ENCODE data around the gene NT5DC2.

The NT5DC2 gene

DNA sequence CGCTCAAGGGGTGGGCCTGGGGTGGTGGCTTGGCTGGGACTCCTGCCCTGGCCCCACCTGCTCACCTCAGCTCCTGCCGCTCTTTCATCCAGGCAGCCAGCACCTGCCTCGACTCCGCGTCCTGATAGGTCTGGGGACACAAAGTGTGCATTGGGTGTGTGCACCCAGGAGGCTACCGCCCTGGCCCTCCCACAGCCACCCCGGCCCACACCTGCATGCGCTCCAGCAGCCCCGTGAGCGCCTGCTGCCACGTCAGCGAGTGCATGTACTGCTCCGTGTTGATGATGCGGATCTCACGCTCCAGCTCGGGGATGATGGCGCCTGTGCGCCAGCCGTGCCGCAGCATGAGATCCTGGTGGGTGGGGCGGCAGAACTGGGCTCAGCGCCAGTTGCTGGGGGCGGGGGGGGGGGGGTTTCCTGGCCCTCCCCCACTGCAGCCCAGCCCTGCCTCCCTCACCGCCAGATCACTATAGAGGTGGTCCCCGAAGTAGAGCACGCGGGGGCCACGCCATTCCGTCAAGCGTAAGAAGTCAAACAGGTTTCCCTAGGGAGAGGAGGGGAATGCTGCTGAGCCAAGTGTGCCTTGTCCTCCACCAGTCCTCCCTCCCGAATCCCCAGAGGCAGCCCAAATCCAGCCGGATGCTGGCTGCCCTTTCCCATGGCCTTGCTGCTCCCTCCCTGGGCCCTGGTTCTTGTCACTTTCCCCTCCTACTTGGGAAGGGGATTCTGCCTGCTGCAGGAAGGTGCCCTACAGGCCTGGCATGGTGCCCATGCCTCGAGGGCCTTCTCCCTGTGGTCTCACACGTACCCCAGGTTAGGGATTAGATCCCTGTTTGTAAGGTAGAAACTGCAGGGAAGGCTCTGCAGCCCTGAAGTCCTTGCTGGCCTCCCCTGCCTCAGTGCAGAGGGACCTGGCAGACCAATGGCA is 8.6 kb downstream of the NT5DC2 start:
- no peak overlapping the region for H2AFZ ChIP-seq (ENCODE audit: low read depth, low read length)
- no peaks in the 10 kb centered on the region for H3K4me1 ChIP-seq (ENCODE audit: low read length)
- no peak overlapping the region for H3K4me2 ChIP-seq (ENCODE audit: low read length)
- peaks cover 3% of the 10 kb centered on the region for H3K79me2 ChIP-seq (ENCODE audit: low read length)
- no peaks in the 10 kb centered on the region for H3K9me3 ChIP-seq (ENCODE audit: insufficient read depth, low read length)
- H3K27me3 ChIP-seq (ENCODE audit: low read depth, low read length), result no peaks in the 10 kb centered on the region
- H3K9ac ChIP-seq (ENCODE audit: low read length), result no peak overlapping the region
- no peak overlapping the region for H3K27ac ChIP-seq (ENCODE audit: low read length)
- H4K20me1 ChIP-seq (ENCODE audit: insufficient read depth, low read length), result no peaks in the 10 kb centered on the region; the same call in 1 of the 2 replicates
- H3K36me3 ChIP-seq (replicated peaks; ENCODE audit: low read depth, low read length), result peaks cover 33% of the 10 kb centered on the region
- no peak overlapping the region for H3K4me3 ChIP-seq (ENCODE audit: low read length)
- TF ChIP-seq EZH2phosphoT487 (IDR thresholded peaks at IDR 0.05; ENCODE audit: low read depth), result no peak
- TF ChIP-seq, protein P1, sequence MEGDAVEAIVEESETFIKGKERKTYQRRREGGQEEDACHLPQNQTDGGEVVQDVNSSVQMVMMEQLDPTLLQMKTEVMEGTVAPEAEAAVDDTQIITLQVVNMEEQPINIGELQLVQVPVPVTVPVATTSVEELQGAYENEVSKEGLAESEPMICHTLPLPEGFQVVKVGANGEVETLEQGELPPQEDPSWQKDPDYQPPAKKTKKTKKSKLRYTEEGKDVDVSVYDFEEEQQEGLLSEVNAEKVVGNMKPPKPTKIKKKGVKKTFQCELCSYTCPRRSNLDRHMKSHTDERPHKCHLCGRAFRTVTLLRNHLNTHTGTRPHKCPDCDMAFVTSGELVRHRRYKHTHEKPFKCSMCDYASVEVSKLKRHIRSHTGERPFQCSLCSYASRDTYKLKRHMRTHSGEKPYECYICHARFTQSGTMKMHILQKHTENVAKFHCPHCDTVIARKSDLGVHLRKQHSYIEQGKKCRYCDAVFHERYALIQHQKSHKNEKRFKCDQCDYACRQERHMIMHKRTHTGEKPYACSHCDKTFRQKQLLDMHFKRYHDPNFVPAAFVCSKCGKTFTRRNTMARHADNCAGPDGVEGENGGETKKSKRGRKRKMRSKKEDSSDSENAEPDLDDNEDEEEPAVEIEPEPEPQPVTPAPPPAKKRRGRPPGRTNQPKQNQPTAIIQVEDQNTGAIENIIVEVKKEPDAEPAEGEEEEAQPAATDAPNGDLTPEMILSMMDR (IDR thresholded peaks at IDR 0.05; ENCODE audit: low read depth, low read length), result no peak

DNA sequence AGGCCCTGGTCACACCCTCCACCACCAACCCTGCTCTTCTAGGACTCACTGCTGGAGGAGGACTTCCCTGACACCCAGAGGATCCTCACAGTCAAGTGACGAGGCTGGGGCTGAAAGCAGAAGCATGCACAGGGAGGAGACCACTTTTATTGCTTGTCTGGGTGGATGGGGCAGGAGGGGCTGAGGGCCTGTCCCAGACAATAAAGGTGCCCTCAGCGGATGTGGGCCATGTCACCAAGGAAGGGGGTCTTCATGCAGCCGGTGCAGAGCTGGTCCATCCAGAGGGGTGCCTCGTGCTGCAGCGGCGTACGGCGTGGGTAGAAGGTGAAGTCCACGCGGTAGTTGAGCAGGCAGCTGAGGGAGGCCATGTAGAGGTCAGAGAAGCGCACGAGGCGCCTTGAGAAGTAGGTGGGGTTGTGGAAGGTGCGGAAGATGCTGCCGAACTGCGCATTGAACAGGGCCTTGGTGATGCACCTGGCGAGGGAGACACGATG is 9.4 kb downstream of the NT5DC2 start:
- Histone ChIP-seq H3K36me3 (replicated peaks; ENCODE audit: low read depth, low read length) (peaks cover 33% of the 10 kb centered on the region), H3K4me1 (ENCODE audit: low read length) (no peaks in the 10 kb centered on the region), H3K79me2 (ENCODE audit: low read length) (no peaks in the 10 kb centered on the region), H2AFZ (ENCODE audit: low read depth, low read length) (no peak overlapping the region), H3K9ac (ENCODE audit: low read length) (no peak overlapping the region), H4K20me1 (ENCODE audit: insufficient read depth, low read length) (no peaks in the 10 kb centered on the region; the same call in 1 of the 2 replicates), H3K9me3 (ENCODE audit: insufficient read depth, low read length) (no peaks in the 10 kb centered on the region), H3K27me3 (ENCODE audit: low read depth, low read length) (no peaks in the 10 kb centered on the region), H3K27ac (ENCODE audit: low read length) (no peak overlapping the region), H3K4me3 (ENCODE audit: low read length) (no peak overlapping the region), H3K4me2 (ENCODE audit: low read length) (no peak overlapping the region)
- TF ChIP-seq EZH2phosphoT487 (IDR thresholded peaks at IDR 0.05; ENCODE audit: low read depth), result no peak
- TF ChIP-seq, protein P1 (IDR thresholded peaks at IDR 0.05; ENCODE audit: low read depth, low read length), result no peak

DNA sequence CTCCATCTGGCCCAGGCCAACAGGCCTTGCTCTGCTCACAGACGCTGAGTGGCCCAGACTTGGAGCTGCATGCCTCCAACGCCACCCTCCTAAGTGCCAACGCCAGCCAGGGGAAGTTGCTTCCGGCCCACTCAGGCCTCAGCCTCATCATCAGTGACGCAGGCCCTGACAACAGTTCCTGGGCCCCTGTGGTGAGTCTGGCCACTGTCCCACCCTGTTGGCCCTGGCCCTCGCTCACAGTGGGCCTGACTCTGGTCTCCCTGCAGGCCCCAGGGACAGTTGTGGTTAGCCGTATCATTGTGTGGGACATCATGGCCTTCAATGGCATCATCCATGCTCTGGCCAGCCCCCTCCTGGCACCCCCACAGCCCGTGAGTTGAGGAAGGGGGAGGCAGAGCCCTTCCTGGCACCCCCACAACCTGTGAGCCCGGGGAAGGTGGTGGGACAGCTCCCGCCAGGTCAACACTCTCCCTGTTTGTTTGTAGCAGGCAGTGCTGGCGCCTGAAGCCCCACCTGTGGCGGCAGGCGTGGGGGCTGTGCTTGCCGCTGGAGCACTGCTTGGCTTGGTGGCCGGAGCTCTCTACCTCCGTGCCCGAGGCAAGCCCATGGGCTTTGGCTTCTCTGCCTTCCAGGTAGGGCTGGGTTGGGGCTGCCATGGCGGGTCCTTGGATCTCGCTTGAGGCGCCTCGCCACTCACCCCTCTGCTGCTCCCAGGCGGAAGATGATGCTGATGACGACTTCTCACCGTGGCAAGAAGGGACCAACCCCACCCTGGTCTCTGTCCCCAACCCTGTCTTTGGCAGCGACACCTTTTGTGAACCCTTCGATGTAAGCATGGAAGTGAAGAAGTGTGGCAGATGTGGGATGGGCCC is 10.0 kb downstream of the NT5DC2 start:
- peaks cover 28% of the 10 kb centered on the region for H3K36me3 ChIP-seq (replicated peaks; ENCODE audit: low read depth, low read length)
- H3K4me3 ChIP-seq (ENCODE audit: low read length), result no peak overlapping the region
- no peaks in the 10 kb centered on the region for H3K79me2 ChIP-seq (ENCODE audit: low read length)
- H4K20me1 ChIP-seq (ENCODE audit: insufficient read depth, low read length), result no peaks in the 10 kb centered on the region; the same call in 1 of the 2 replicates
- no peak overlapping the region for H3K27ac ChIP-seq (ENCODE audit: low read length)
- no peak overlapping the region for H2AFZ ChIP-seq (ENCODE audit: low read depth, low read length)
- no peak for TF ChIP-seq EZH2phosphoT487 (IDR thresholded peaks at IDR 0.05; ENCODE audit: low read depth)
- TF ChIP-seq, protein P1 (IDR thresholded peaks at IDR 0.05; ENCODE audit: low read depth, low read length), result no peak
- H3K4me2 ChIP-seq (ENCODE audit: low read length), result no peak overlapping the region
- H3K4me1 ChIP-seq (ENCODE audit: low read length), result no peaks in the 10 kb centered on the region
- H3K9ac ChIP-seq (ENCODE audit: low read length), result no peak overlapping the region
- no peaks in the 10 kb centered on the region for H3K27me3 ChIP-seq (ENCODE audit: low read depth, low read length)
- no peaks in the 10 kb centered on the region for H3K9me3 ChIP-seq (ENCODE audit: insufficient read depth, low read length)

Measured in OCI-LY3 (cell line).